Stimulated activated CD4-positive, alpha-beta T cell treated with anti-CD3 and anti-CD28 coated beads, TNF-alpha, amount 100 ng/mL, for 4 hours (primary cell): ENCODE results near the gene IRF9.

Source experiments
- DNase-seq, 3 experiments: peaks; one replicate each; pipeline ENCODE4 v3.0.0-alpha.2; 2020; ENCODE audit warnings: low read depth in 3 of 3

The IRF9 gene

DNA sequence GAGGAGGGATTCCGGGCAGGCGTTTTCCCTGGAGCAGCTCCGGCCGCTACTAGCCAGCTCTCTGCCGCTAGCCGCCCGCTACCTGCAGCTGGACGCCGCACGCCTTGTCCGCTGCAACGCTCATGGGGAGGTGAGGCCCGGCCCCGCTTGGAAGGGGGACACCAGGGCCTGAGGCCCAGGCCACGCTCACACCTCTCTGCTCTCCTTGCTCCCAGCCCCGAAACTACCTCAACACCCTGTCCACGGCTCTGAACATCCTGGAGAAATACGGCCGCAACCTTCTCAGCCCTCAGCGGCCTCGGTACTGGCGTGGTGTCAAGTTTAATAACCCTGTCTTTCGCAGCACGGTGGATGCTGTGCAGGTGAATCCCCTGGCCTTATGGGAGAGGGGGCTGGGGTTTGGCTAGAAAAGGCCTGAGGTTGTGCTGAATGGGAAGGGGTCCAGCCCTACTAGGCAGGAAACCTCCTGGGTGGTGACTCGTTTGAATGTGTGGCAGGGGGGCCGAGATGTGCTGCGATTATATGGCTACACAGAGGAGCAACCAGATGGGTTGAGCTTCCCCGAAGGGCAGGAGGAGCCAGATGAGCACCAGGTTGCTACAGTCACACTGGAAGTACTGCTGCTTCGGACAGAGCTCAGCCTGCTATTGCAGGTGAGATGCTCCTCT is 13.2 kb upstream of the IRF9 start:
- DNase-seq, result no peak

DNA sequence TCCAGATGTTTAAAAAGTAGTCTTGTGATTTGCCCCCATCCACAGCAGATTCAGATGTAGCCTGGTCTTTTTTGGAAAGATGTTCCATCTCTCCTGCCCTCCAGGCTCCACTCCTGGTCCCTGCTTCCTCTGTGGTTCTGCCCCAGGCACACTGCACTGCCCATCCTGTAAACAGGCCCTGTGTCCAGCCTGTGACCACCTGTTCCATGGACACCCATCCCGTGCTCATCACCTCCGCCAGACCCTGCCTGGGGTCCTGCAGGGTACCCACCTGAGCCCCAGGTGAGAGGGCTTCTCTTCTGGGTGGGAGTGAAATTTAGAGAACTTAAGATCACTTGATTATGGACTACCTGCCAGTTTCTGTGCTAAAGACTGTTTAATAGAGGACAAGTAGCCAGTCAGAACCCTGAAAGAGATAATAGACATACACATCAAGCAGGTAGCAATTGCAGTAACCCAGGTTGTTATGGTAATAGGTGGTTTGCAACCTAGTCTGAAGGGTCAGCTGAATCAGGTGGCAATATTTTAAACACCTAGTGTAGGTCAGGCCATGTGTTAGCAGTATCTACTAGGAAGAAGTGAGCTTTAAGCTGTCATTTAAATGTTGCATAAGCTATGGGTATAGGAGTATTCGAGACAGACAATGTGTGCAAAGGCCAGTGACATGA is 11.6 kb upstream of the IRF9 start:
- DNase-seq, result no peak

DNA sequence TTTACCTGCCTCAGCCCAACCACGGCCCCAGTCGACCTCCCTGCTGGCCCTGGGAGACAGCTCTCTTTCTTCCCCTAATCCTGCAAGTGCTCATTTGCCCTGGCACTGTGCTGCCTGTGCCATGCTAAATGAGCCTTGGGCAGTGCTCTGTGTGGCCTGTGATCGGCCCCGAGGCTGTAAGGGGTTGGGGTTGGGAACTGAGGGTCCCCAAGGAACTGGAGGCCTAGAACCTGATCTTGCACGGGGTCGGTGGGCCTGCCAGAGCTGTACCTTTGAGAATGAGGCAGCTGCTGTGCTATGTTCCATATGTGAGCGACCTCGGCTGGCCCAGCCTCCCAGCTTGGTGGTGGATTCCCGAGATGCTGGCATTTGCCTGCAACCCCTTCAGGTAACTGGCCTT is 11.0 kb upstream of the IRF9 start:
- DNase-seq, result no peak

- no peak for DNase-seq
These were observed 10.5 kb upstream of the IRF9 start for GRCh38 chr14:24150567-24150966.

DNA sequence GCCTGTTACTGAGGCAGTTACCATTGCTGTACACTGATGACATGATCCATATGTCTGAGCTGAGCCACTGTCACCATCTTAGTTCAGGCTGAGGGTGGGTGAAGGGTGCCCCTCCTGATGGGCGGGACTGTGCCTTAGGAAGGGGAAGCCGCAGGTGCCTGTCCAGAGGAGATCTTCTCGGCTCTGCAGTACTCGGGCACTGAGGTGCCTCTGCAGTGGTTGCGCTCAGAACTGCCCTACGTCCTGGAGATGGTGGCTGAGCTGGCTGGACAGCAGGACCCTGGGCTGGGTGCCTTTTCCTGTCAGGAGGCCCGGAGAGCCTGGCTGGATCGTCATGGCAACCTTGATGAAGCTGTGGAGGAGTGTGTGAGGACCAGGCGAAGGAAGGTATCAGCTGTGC is 10.1 kb upstream of the IRF9 start:
- DNase-seq, result no peak

GRCh38 chr14:24151404-24152080 is 9.5 kb upstream of the IRF9 start:
- DNase-seq, result no peak

DNA sequence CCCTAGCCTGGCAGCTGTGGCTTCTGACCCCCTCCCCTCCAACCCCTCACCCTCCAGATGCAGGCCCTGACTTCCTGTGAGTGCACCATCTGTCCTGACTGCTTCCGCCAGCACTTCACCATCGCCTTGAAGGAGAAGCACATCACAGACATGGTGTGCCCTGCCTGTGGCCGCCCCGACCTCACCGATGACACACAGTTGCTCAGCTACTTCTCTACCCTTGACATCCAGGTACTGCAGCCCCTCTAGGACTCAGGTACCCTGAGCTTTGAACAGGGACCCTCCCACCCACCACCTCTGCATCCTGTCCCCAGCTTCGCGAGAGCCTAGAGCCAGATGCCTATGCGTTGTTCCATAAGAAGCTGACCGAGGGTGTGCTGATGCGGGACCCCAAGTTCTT is 6.0 kb upstream of the IRF9 start:
- DNase-seq, result no peak

GRCh38 chr14:24156840-24157239 is 4.2 kb upstream of the IRF9 start:
- DNase-seq, result no peak

DNA sequence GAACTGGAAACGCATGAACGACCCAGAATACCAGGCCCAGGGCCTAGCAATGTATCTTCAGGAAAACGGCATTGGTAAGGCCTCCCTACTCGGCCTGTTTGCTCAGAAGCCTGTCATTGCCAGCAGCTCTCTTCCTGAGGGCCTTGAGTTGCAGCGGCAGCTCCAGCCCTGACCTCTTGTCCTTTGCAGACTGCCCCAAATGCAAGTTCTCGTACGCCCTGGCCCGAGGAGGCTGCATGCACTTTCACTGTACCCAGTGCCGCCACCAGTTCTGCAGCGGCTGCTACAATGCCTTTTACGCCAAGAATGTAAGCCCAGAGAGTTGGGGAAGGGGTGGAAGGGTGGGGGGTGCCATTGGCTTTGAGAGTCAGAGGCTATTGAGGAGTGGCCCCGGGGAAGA is 3.7 kb upstream of the IRF9 start:
- DNase-seq, result no peak

DNA sequence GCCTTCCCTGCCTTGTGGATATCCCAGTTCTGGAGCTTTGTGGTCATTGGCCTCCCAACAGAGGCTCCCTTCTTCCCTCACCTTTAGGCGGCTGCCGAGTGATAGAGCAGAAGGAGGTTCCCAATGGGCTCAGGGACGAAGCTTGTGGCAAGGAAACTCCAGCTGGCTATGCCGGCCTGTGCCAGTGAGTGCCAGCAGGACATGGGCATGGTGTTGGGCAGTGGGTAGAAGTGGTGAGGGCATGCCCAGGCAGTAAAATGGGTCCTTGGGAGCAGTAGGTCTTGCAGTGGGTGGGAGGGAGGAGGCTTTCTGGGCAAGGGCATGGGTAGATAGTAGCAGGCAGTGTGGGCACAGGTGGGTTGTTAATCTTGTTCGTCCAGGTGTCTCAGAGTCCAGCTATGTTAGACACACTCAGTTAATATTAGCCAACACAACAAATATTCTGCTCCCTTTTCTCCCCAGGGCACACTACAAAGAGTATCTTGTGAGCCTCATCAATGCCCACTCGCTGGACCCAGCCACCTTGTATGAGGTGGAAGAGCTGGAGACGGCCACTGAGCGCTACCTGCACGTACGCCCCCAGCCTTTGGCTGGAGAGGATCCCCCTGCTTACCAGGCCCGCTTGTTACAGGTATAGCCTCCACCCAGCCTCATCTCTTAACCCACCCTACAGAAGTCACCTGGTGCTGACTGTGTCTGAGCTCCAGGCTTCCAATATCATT is 1.1 kb upstream of the IRF9 start:
- DNase-seq, result no peak

DNA sequence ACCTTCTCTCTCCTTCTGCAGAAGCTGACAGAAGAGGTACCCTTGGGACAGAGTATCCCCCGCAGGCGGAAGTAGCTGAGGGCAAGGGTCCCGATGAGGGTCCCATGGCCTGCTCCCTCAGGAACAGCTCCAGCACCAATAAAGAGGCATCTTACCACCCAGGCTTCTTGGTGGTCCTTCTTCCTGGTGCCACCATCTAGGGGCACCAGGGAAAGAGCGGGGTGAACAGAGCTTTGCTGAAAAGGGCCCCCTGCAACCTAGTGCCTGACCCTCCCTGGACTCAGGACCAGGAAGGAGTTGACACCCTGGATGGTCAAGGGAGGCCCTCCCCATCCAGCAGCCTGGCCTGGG is 591 bp upstream of the IRF9 start:
- DNase-seq, result no peak

DNA sequence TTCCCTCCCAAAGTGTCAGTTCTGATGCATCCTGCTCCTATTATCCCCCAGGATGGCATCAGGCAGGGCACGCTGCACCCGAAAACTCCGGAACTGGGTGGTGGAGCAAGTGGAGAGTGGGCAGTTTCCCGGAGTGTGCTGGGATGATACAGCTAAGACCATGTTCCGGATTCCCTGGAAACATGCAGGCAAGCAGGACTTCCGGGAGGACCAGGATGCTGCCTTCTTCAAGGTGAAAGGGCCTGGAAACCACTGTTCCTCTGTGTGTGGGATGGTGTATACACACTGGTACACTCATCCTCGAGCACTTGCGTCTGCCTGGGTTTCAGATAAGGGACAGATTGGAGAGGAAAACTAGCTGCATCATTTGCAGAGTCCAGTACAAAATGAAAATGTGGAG is 1.0 kb downstream of the IRF9 start:
- DNase-seq, result no peak

DNA sequence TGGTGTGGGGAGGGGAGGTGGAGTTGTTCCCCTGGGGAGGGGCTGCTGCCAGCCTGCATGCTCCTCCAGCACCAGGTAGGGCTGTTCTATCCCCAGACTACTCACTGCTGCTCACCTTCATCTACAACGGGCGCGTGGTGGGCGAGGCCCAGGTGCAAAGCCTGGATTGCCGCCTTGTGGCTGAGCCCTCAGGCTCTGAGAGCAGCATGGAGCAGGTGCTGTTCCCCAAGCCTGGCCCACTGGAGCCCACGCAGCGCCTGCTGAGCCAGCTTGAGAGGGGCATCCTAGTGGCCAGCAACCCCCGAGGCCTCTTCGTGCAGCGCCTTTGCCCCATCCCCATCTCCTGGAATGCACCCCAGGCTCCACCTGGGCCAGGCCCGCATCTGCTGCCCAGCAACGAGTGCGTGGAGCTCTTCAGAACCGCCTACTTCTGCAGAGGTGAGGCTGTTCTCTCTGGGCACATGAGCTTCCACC is 3.5 kb downstream of the IRF9 start:
- no peak for DNase-seq

DNA sequence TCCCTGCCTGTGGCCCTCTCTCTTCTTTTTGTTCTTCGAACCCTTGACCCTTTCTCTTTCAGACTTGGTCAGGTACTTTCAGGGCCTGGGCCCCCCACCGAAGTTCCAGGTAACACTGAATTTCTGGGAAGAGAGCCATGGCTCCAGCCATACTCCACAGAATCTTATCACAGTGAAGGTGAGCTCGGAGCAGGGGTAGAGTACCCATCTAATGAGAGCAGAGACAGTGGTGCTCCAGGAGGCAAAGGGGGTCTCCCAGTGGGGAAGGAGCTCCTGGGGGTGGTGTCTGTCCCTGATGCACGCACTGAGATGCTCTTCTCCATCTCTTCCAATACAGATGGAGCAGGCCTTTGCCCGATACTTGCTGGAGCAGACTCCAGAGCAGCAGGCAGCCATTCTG is 4.7 kb downstream of the IRF9 start:
- no peak for DNase-seq

GRCh38 chr14:24167469-24168114 is 6.5 kb downstream of the IRF9 start:
- DNase-seq, result no peak

GRCh38 chr14:24171422-24172260 is 10.6 kb downstream of the IRF9 start, which contains the start of gene REC8:
TSS of gene REC8 (plus strand) at chr14:24172080. CDS start at chr14:24172553, 473 bp downstream.
- DNase-seq, result peak; percentile 34 to 42 (median 38)

GRCh38 chr14:24172261-24172860 is 11.3 kb downstream of the IRF9 start:
- no peak for DNase-seq

DNA sequence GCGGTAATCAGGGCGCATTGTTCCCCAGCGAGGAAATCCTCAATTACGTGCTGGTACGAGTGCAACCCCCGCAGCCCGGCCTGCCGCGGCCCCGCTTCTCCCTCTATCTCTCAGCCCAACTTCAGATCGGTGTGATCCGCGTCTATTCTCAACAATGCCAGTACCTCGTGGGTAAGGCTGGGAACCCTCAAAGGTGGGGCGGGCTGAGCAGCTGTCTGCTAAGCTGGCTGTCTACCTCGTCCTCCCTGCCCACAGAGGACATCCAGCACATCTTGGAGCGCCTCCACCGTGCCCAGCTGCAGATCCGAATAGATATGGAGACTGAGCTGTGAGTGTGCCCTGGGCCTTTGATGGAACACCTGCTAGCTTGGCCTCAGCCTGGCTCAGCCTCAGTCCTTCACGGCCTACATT is 11.8 kb downstream of the IRF9 start:
- no peak for DNase-seq

DNA sequence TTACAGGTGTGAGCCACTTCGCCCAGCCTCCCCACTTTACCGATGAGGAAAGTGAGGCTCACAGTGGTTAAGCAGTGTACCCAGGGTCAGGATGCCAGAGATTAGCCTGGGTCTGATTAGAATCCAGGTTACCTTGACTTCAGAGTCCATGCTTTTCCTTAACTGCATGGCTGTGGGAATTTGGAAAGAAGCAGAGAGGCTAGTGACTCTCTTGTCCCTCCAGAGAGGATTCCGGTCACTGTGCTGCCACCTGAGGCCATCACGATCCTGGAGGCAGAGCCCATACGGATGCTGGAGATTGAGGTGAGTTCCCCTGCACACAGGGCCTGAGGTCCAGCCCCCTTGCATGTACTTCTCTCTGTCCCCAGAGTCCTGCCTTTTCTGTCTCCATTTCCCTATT is 15.5 kb downstream of the IRF9 start:
- no peak for DNase-seq

GRCh38 chr14:24177041-24177825 is 16.2 kb downstream of the IRF9 start:
- DNase-seq, result no peak
